Measurements from ENCODE around the gene ISG15.

DNA sequence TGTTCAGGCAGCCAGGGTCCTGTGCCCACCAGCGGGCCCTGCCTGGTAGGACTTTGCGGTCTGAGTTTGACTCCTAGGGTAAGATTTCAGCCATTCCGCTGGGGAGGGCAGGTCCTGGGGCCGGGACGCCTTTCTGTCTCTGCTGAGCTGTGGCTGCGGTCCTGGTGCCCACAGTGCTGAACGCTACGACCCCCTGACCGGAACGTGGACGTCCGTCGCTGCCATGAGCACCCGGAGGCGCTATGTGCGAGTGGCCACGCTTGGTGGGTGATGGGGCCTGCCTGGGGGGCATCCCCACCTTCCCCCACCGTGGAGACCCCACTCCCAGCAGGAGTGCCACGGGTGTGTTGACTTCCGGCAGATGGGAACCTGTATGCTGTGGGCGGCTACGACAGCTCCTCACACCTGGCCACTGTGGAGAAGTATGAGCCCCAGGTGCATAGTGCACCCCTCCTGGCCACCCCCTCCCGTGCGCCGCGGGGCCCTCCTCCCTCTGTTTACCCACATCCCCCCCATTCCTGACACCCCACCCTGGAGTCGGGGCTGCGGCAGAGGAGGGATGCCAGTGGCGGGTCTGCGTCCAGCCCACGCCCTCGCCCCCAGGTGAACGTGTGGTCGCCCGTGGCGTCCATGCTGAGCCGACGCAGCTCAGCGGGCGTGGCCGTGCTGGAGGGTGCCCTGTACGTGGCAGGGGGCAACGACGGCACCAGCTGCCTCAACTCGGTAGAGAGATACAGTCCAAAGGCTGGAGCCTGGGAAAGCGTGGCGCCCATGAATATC lies 49.4 kb upstream of the ISG15 start:
- TF ChIP-seq ELF4 (IDR thresholded peaks at IDR 0.05) (no peak), SP1 (IDR thresholded peaks at IDR 0.05) (no peak), FOXM1 (IDR thresholded peaks at IDR 0.05; ENCODE audit: borderline replicate concordance) (no peak), HDGF (IDR thresholded peaks at IDR 0.05; ENCODE audit: borderline replicate concordance) (no peak), SUZ12 (IDR thresholded peaks at IDR 0.05) (no peak), BHLHE40 (IDR thresholded peaks at IDR 0.05; ENCODE audit: borderline replicate concordance) (no peak), NFRKB (IDR thresholded peaks at IDR 0.05) (no peak), FOXA1 (IDR thresholded peaks at IDR 0.05) (no peak), FOXK2 (IDR thresholded peaks at IDR 0.05) (no peak), L3MBTL2 (conservative IDR thresholded peaks at IDR 0.05) (no peak), ARNT (IDR thresholded peaks at IDR 0.05) (no peak), ZNF384 (IDR thresholded peaks at IDR 0.05) (no peak), LEF1 (IDR thresholded peaks at IDR 0.05; ENCODE audit: borderline replicate concordance) (no peak)
- TF ChIP-seq, protein P1, sequence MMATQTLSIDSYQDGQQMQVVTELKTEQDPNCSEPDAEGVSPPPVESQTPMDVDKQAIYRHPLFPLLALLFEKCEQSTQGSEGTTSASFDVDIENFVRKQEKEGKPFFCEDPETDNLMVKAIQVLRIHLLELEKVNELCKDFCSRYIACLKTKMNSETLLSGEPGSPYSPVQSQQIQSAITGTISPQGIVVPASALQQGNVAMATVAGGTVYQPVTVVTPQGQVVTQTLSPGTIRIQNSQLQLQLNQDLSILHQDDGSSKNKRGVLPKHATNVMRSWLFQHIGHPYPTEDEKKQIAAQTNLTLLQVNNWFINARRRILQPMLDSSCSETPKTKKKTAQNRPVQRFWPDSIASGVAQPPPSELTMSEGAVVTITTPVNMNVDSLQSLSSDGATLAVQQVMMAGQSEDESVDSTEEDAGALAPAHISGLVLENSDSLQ (IDR thresholded peaks at IDR 0.05), result no peak

Data from HEK293T (cell line).